ENCODE measurements around the gene NKX2-4.

DNA sequence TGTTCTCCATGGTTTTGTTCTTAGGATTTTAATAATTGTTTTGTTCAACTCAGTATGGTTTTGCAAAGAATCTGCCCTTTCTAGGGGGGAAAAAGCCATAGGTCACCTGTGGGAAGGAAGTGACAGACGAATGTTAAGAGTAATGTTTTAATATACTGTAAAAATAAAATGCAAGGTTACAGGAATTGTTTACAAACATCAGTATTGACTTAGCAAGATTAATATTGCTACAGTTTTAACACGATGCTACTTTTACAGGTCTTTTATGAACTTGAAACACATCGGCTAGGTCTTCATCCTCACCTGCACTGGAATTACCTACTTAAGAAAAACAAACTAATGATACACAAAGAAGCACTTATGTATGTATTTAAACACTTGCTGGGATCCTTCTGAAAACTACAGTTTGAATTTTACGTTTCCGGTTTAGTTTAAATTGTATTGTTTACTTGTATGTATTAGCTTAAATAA lies 1.7 kb upstream of the NKX2-4 start:
- TF ChIP-seq, protein P1, sequence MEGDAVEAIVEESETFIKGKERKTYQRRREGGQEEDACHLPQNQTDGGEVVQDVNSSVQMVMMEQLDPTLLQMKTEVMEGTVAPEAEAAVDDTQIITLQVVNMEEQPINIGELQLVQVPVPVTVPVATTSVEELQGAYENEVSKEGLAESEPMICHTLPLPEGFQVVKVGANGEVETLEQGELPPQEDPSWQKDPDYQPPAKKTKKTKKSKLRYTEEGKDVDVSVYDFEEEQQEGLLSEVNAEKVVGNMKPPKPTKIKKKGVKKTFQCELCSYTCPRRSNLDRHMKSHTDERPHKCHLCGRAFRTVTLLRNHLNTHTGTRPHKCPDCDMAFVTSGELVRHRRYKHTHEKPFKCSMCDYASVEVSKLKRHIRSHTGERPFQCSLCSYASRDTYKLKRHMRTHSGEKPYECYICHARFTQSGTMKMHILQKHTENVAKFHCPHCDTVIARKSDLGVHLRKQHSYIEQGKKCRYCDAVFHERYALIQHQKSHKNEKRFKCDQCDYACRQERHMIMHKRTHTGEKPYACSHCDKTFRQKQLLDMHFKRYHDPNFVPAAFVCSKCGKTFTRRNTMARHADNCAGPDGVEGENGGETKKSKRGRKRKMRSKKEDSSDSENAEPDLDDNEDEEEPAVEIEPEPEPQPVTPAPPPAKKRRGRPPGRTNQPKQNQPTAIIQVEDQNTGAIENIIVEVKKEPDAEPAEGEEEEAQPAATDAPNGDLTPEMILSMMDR (IDR thresholded peaks at IDR 0.05; ENCODE audit: low read length), result no peak
- TF ChIP-seq EZH2 (optimal IDR thresholded peaks at IDR 0.05; ENCODE audit: low read depth, low read length) (no peak), EZH2phosphoT487 (IDR thresholded peaks at IDR 0.05; ENCODE audit: low read length) (no peak)
